DND-41 (cell line): ENCODE measurements around the gene TOP2B.

Experiments
- EZH2 ChIP-seq: IDR thresholded peaks from 3 replicates; pipeline ENCODE4 v1.6.1; 2012; ENCODE audit warnings: borderline replicate concordance, low read depth, mild to moderate bottlenecking, moderate library complexity, low read length, inconsistent platforms; ENCODE audit not compliant: severe bottlenecking
- TF ChIP-seq, protein P1 (sequence below): IDR thresholded peaks from 2 replicates; pipeline ENCODE4 v1.5.1; 2012; ENCODE audit warnings: borderline replicate concordance, low read length, moderate library complexity, mild to moderate bottlenecking; ENCODE audit not compliant: poor library complexity, severe bottlenecking; ENCODE audit errors: extremely low read depth

DNA sequence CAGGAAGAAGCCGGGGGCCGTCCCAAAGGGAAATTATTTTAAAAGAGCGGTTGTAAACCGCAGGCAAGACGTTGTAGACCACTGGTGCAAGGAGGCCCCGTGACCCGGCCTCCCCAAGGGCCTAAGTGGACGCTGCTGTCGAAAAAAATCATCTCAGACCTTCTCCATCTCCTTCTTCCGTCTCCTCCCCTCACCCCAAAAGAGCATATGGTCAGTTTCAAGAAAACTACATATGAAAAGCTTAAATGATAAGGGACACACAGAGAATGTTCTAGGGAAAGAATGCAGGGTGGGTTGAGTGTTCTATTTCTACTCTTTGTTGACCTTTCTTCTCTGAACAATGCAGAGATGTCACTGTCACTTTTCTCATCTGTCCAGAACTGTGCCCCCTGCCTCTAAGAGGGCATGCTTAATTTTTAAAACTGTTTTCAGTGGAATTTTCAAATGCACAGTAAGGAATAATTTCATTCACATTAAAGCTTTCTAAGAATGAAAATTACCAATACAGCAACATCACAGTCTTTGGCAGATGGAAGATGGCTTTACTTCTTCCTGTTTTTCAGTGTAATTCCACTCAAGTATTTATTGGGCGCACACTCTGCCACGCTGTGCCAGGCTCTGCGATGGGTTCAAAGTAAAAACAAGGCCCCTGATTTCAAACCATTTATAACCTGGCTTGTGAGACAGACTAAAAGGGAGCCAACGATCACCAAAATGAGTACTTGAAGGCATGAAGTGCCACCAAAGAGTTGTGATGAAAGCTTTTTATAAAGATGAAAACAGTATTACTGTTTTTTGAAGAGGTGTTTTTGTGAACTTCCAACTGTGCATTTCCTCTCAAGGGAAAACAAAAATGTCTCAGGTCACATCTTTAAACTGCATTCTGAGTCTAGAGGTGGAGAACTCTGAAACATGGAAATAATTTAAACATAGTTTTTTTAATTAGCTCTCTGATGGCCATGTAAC is 891 bp upstream of the TOP2B start:
- TF ChIP-seq, protein P1, sequence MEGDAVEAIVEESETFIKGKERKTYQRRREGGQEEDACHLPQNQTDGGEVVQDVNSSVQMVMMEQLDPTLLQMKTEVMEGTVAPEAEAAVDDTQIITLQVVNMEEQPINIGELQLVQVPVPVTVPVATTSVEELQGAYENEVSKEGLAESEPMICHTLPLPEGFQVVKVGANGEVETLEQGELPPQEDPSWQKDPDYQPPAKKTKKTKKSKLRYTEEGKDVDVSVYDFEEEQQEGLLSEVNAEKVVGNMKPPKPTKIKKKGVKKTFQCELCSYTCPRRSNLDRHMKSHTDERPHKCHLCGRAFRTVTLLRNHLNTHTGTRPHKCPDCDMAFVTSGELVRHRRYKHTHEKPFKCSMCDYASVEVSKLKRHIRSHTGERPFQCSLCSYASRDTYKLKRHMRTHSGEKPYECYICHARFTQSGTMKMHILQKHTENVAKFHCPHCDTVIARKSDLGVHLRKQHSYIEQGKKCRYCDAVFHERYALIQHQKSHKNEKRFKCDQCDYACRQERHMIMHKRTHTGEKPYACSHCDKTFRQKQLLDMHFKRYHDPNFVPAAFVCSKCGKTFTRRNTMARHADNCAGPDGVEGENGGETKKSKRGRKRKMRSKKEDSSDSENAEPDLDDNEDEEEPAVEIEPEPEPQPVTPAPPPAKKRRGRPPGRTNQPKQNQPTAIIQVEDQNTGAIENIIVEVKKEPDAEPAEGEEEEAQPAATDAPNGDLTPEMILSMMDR = no peak
- no peak for TF ChIP-seq EZH2
